ENCODE measurements around the gene FSIP1.

Gene FSIP1

DNA sequence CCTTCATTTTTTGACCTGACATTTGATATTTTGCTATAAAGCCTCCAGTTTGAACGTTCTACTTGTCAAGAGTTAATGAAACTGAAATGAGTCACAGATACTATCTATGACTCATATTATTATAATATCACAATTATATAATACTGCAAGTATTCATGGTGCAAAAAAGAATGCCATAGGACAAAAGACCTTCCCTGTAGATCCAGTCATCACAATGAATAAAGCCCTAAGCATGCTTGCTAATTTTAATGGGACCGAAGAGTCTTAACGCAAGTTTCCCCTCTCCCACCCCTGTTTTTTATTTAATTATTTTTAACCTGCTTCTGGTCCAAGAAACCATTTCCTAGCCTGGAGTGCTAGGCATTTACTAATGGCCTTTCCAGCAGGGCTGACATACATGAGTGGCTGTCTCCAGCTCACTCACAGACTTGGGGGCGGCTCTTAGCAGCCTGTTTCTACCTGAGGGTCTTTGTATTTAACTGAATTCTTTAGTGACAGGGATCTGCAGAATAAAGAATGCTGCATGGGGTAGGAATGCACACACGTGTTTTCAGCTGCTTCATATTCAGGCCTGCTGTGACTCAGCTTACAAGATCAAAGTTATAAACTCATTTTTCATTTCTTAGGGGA, 140.5 kb downstream of the FSIP1 start:
- DNase-seq = no peak

DNA sequence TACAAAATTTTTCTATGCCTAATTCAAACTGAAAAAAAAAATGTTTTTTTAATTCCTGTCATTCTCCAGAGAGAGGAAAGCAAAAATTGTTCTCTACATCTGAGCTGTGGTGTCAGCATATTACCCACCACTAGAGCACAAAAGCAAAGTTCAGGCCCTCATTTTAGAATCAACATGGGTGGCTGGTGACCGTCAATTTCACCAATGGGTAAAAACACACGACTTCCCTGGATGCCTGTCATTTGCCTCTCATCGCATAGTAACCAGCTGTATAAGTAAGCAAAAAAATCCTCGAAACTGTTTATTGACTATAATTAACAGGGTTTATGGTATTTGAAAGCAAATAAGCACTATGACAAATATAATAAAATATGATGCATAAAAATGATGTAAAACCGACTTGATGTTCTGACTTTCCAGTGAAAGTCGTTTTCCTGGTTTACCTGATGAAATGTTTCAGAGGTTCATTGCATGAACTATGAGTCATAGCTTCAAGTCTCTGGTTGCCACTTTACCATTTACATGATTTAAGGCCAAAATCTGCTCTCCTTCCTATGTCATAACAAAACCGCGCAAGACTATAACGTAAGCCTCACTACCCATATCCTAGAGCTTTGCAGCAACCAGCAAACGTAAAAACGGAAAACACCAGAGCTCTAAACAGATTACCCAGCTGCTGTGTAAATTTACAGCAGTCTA, 141.3 kb downstream of the FSIP1 start:
- peak; percentile 83 for DNase-seq

DNA sequence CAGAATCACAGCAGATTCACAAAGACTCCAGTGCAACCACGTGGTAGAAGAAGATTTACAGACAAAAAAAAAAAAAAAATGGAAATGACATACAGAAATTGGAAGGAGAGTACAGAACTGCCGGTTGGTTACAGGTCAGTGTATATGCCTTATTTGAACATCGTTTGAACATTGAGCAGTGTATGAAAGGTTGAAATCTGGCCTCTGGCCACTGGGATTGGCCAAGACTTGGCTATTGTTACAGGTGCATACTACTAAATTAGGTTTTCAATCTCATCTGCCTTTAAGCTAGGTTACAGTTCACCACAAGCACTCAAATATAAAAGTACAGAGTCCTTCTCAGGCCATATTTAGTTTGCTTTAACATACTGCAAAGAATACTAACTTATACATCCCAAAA, 142.0 kb downstream of the FSIP1 start:
- DNase-seq = no peak

DNA sequence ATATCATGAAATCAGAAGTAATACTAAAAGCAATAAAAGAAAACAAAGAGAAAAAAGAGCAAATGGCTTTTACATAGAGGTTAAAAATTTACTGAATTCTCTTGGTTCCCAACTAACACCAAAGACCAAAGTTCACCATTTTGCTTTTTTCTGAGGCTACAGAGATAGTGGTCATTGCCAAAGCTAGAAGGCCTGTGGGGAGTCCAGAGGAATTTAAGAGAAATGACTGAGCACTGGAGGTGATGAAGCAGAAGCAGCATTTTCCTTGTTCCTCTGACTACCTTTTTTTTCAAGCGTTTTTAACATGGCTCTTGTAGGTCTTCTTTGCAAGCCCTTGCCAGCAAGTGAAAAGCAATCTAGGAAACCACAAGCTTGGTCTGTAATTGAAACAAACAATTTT, 143.6 kb downstream of the FSIP1 start:
- DNase-seq = no peak

DNA sequence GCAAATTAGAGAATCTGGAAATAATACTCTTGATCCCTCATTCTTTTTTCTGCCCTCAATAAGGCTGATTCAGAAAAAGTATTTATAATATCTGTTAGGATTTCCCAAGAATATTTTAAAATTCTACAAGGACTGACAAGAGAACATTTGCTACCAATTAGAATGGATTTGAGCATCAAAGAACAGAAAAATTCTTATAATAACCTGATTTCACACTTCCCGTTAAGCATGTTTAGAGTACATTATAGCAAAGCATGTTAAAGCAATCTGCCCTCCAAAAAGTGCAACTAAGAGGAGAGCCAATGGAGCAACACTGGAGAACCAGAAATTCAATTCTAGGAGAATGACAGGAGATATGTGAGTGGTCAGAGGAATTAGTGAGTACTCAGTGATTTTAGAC, 144.6 kb downstream of the FSIP1 start:
- no peak for DNase-seq

DNA sequence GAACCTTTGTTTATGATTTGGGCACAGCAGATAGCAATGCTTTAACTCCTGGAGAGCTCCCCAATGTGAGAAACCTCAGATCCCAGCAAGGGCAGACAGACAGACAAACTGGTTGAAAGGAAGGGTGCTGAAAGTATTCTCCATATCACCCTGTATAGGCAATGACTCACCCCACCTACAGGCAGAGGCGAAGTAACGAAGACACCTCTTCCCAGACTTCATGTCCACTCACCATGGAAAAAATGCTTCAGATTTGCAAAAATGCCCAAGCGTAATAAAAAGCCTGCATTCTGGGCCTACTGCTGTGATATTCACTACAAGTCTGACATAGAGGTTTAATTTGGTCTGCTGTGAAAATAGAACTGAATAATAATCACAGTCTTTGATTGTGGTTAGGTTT, 151.3 kb downstream of the FSIP1 start:
- DNase-seq = no peak

DNA sequence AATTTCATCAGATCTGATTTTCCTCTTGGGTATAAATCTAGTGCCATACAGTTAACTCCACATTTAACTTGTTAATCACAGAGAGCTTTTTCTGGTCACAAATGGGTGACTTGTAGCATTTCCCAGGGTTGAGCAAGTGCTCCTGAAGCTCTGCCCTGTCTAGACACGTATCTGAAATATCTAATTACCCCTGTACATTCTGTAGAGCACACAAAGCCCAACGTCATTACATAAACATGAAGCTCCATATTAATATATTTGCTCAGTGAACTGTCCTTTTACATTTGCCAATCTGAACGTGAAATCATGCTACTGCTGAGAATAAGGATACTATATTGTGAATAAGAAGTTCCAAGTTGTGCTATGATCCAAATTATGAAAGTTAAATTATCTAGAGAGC, 152.7 kb downstream of the FSIP1 start:
- no peak for DNase-seq

DNA sequence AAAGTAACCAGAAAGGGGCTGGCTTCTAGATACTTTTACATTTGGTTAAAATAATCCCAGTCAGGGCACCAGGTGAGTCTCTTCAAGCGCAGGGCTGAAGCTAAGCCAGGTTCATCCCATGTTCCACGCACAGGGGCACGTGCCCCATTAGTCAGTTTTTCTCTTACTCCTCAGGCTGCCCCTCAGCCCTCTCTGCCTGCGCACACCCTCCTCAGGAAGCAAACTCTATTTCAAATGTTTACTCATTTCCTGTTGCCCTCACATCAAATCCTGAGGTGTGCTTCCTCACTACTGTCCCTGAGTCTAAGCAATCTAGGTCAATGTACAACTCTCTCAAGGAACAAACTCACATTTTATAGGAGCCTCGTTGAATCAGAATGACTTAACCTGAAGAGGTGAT, 153.3 kb downstream of the FSIP1 start:
- DNase-seq = peak; percentile 81

DNA sequence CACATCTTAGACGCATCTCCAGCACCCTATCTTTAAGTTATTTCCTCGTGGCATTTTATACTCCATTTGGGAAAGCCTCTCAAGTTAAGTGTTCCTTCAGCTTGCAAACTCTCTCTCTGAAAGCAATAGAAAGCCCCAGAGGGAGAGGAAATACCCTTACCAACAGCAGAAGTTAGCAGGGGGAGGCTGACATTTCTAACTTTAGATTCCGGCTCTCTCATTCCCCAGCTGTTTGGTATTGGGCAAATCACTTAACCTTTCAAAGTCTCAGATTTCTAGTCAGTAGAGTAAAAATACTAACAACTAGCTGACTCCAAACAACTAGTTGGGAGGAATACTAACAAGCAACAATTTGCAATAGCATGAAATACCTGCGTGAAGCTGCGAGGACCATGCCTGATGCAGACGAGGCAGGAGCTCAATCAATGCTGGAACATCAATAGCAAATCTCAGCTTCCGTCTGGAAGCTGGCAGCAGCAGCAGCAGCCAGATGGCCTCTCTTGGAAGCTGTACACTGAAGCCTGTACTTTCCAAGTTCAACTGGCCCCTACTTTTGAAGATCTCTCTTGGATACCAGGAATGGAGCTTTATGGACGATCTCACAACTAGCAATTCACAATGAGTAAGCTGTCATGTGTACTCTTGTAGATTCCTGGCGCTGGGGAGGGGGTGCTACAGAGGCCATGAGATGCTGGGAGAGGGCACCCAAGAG, 153.9 kb downstream of the FSIP1 start:
- no peak for DNase-seq

DNA sequence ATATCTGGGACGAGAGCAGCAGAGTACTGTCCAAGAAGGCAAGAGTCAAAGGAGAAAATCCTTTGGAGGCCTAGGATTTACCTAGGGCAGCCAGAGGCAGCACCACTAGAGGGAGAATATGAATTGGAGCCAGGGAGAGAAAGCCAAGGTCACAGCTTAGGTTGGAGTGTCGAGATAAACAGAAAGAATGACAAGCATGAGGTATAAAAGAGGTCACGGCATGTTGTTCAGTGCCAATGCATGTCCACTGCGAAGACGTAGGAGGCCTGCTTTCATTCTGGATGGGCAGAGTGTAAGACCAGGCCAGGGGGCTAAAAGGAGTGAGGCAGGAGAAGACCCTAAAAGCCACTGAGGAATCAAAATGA, 154.5 kb downstream of the FSIP1 start:
- no peak for DNase-seq

DNA sequence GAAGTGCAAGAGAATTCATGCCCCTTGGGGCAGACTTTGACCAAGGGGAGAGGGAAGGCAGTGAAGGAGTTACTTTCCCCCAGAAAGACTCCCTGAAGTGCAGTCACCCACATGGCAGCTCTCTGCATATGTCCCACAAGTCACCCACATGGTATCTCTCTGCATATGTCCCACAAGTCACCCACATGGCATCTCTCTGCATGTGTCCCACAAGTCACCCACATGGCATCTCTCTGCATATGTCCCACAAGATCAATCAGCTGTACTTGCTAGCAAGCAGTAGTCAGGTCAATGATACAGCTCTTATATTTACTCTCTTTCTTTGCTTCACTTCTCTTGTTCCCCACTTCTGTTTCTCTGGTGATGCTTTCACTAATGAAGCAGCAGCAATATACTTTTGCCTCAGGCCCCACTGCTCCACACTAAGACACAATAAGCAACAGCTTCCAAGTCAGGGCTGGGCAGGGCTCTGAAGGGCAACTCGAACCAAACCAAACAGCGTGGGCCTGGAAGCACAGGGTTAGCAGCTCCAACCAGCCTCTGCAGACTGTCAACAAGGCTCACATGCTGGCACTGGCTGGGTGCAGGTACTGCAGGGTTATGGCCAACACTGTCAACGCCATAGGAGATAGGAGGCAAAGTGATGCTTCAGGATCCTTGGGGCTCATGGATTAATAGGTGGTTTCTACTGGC, 155.0 kb downstream of the FSIP1 start:
- no peak for DNase-seq

DNA sequence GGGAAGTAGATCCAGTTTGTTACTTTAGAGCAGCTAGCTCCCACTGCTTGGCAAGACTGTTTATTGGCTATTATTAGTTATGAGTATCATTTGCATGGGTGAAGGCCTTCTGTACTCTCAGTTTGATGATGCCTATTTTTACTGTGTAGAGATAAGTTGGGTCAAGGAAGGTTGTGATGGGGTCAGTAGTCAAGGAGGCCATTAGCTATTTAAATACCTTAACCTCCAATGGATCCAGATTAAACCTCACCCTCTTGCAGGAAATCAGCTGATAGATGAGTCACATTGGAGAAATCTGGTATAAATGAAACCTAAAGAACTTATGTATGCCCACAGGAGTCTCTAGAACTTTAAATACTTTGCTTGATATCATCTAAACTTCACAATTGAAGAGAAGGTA, 156.8 kb downstream of the FSIP1 start:
- DNase-seq = no peak

DNA sequence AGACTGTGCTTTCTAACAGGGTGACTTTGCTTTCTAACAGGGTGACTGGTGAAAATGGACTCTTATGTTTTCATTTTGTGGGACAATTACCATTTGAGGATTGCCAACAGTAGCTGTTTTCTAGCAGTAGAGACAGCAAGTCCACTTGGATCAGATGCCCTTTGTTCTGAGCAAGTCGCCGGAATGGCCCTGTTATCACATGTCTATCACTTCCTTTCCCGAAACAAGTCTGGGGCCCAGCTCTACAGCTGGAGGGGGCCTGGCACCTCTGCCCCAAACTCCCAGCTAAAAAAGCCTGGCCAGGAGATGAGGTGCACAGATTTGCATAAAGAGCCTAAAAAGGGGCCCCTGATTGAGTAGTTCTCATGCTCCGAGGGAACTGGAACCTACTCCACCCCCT, 157.2 kb downstream of the FSIP1 start:
- no peak for DNase-seq

DNA sequence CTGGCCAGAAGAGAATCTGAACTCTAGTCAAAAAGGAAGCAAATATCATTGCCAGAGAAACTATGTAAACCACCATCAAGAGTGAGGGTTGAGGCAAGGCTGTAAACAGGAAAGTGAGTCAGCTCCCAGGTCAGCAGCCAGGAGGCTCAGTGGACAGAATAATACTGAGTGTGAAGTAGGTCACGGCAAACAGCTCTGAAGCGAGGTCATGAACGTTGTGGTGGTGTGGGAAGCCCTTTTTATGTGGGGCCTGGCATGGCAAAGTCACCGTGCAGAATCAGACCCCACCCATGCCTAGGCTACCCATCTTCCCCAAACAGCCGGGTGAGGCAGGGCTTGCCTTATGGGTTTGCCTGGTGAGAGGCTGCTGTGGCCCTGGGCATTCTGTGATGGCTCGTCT, 157.8 kb downstream of the FSIP1 start:
- peak; percentile 88 for DNase-seq

DNA sequence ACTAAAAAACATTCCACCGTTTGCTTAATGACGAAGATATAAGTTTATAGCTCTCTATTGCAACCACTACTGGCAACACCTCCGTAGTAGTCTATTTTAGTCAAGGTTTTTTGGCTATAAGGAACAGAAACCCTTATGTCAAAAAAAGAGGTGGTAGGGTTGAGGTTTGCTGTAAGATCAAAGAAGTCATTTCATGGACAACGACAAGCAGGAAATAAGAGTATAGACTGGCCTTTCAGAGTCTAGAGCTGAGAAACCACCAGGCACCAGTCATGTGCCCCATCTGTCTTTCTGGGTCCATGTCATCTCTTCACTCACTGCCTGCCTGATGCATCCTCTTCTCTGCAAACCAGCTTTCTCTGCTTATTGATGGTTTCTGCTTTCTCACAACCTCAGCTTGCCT, 159.1 kb downstream of the FSIP1 start:
- DNase-seq = peak; percentile 82

DNA sequence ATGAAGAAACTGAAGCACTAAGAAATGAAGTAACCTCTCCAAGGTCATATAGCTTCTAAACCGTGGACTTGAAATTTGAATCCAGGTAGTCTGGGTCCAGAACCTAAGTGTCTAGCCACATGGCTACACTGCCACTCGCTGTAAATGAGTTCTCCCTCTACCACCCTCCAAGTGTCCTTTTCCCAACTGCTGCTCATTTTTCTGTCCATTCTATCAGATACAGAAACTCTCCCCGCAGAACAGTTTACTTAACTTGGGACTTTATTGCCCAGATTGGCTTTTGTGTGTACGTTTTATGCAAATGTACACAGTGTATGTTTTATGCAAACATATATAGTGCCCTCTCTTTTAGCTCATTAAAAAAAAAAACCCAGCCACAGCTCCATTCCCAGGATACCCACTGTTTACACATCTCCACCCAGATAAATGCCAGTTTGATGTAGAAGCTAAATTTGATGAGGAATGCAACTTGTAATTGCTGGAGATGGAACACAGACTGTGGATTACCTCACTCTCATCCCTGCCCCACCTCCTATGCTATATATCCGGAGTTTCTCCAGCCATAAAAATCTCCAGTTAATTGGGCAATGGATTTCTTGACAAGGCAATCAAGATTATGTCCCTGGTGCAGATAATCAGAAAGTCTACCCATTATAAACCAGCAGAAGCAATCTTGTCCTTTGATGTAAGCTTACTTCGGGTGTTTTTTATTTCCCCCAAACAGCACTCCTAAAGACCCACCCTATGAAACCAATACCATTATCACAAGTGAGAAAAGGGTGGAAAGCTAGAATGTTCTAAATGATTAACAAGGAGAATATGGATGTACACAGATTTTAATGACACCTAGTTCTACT, 159.8 kb downstream of the FSIP1 start:
- DNase-seq = no peak

DNA sequence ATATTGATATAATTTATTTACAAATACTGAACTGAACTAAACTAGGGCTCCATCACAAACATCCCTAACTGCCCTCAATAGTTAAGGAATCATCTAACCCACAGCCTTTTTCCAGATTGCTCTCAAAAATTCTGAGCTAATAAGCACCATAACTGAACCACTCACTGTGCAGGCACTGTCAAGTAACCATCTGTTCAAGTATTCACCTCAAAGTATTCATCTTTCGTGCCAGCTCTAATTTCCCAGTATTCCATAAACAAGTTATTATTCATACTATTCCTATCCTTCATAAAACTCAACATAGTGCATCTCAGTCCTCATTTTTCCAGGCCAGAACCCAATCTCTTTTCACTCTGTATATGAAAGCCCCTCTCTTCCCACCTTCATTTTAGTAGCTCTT, 160.7 kb downstream of the FSIP1 start:
- no peak for DNase-seq

DNA sequence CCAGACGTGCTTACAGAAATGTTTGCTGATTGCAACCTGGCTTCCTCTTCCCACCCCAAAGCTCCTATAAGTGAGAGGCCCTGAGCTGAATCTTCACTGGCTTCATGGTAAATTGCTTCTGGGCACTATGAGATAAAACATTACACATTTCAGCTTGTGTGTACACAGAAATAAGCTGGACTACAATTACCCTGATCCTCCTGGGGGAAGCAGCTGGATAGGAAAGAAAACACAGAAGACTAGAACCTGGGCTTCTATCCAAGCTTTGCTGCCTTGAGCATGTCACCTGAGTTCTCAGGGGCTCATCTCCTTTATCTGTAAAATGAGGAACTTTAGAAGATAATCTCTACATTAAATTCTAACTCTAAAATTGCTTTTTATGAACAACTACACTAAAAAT, 161.4 kb downstream of the FSIP1 start:
- no peak for DNase-seq

DNA sequence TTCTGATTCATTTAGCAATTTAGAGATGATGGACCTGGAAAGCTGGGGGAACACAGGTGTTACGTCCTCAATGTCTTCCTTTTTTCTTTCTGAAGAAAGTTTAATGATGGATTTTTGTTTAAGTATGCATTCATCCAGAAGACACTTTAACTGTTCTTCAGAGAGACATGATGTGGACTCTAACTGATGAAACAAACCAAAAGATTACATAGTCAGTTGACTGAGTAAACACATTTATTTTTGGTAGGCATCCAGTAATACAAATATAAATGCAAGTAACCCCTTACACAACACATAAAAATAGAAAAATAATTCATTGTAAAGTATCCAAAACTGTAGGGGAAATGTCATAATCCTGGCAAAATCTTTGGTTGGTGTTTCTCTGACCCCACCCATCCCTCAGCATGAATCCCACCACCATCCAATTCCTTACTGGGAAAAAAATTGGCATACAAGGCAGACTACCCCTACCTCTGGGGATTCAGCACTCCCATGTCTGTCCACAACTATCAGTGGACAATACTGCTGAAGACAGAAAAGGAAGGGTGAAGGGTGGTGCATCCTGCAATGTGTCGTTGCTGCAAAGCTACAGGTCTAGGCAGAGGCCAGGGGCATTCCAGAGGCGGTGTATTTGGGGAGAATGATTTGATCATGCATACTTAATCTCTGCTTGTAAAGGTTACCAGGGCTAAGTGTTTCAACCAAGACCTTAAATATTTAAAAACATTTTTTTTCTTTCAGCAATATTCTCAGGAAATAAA, 164.4 kb downstream of the FSIP1 start:
- DNase-seq = no peak

DNA sequence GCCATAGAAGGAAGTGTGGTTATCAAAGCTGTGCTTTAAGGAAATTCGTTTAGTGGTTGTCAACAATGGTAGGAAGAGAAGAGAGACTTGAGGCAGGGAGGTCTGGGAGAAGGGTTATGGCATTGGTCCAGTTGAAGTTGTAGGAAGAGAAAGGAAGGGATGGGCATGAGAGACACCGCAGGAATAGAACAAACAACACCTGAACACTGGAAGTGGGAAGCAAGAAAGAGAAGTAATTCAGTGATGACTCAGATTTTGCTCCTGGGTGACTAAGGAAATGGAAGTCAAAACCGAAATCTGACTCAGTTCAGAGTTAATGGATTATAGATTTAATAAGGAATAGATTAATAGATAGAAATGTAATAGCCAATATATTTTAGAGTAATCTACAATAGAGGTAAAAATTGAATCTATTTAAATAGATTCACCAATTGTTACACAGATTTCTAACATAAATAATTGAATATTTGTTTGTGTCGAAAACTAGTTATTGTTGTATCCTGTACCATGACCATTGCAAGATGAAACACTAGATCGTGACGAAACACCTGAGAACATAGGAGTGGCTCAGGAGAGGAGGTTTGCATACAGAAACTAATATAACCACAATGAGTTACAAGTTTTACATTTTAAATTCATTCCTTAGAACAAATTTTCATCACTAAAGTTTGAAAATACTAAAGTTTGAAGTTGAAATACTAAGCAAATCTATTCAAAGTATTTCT, 165.7 kb downstream of the FSIP1 start:
- DNase-seq = no peak

DNA sequence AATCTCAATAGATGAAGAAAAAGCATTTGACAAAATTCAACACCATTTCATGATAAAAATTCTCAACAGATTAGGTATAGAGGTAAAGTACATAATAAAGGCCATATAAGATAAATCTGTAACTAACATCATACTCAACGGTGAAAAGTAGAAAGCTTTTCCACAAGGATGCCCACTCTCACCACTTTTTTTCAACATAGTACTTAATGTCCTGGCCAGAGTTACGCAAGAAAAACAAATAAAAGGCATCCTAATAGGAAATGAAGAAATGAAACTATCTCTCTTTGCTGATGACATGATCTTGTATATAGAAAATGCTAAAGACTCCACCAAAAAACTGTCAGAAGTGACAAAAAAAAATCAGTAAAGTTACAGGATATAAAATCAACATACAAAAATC, 168.8 kb downstream of the FSIP1 start:
- DNase-seq = no peak

Measured in activated CD4-positive, alpha-beta T cell treated with anti-CD3 and anti-CD28 coated beads, Interleukin-2, Interleukin-6, amounts not matched to agents 100 ng/mL and 50 ng/mL, durations not matched to agents 16 hours and 8 hours (primary cell).